HepG2 (cell line): ENCODE results near the gene ZFYVE27. TPM values are rescaled to one million over a fixed set of nuclear protein-coding genes. Genes with fewer than 3 reads are reported as not detected.
A peak's percentile ranks its signal among the peaks of the same experiment; 100 is the strongest.

Experiments
- KDM5A ChIP-seq: fragments of 200-600 bp; sonication (generic); IDR thresholded peaks from 2 replicates; pipeline ENCODE4 v1.7.0; 2018; ENCODE audit warnings: antibody characterized with exemption, mild to moderate bottlenecking, low read length, borderline replicate concordance
- NCOA1 ChIP-seq: sonication (generic); formaldehyde crosslinking; IDR thresholded peaks from 2 replicates; pipeline ENCODE4 v1.9.0; 2021; ENCODE audit warnings: missing genetic modification reagents
- NFE2 ChIP-seq: sonication (generic); formaldehyde crosslinking; IDR thresholded peaks from 2 replicates; pipeline ENCODE4 v1.4.0; 2020; ENCODE audit warnings: missing genetic modification reagents
- ONECUT2 ChIP-seq: sonication (generic); formaldehyde crosslinking; IDR thresholded peaks from 2 replicates; pipeline ENCODE4 v1.4.0; 2020; ENCODE audit warnings: missing genetic modification reagents
- SATB2 ChIP-seq: sonication (generic); formaldehyde crosslinking; IDR thresholded peaks from 2 replicates; pipeline ENCODE4 v1.5.0; 2020; ENCODE audit warnings: missing genetic modification reagents
- ZNF263 ChIP-seq: sonication (generic); formaldehyde crosslinking; IDR thresholded peaks from 2 replicates; pipeline ENCODE4 v1.4.0; 2020; ENCODE audit warnings: missing genetic modification reagents
- ZNF382 ChIP-seq: sonication (generic); formaldehyde crosslinking; IDR thresholded peaks from 2 replicates; pipeline ENCODE4 v1.5.0; 2020; ENCODE audit warnings: missing genetic modification reagents, mild to moderate bottlenecking, borderline replicate concordance
- ZNF44 ChIP-seq: sonication (generic); formaldehyde crosslinking; IDR thresholded peaks from 2 replicates; pipeline ENCODE4 v1.5.1; 2020; ENCODE audit warnings: mild to moderate bottlenecking, missing genetic modification reagents
- ZNF556 ChIP-seq: sonication (generic); formaldehyde crosslinking; IDR thresholded peaks from 2 replicates; pipeline ENCODE4 v1.4.0; 2020; ENCODE audit warnings: mild to moderate bottlenecking, missing genetic modification reagents, borderline replicate concordance
- ZNF619 ChIP-seq: sonication (generic); formaldehyde crosslinking; IDR thresholded peaks from 2 replicates; pipeline ENCODE4 v1.4.0; 2020; ENCODE audit warnings: mild to moderate bottlenecking, missing genetic modification reagents
- ZNF652 ChIP-seq: IDR thresholded peaks from 2 replicates; pipeline ENCODE4 v1.6.1; 2016; ENCODE audit warnings: low read depth, borderline replicate concordance
- ZNF672 ChIP-seq: sonication (generic); formaldehyde crosslinking; IDR thresholded peaks from 2 replicates; pipeline ENCODE4 v1.8.1; 2022; ENCODE audit warnings: missing genetic modification reagents
- ZNF709 ChIP-seq: sonication (generic); formaldehyde crosslinking; IDR thresholded peaks from 2 replicates; pipeline ENCODE4 v1.5.0; 2020; ENCODE audit warnings: mild to moderate bottlenecking, missing genetic modification reagents
- ZNF749 ChIP-seq: sonication (generic); formaldehyde crosslinking; IDR thresholded peaks from 2 replicates; pipeline ENCODE4 v1.8.0; 2022; ENCODE audit warnings: mild to moderate bottlenecking, missing genetic modification reagents, moderate library complexity, borderline replicate concordance
- polyA plus RNA-seq, 8 experiments: library from polyadenylated mRNA; depleted of rRNA in 3 of 8; stranded (reverse) in 7 of 8; unstranded in 1 of 8; fragments of >200 nt; fragmentation: Illumina TruSeq in 4 of 8; extraction: Trizol in 4 of 8; gene quantifications; 2 replicates each; pipeline versions ENCODE4 v1.2.1 to v1.2.3, GENCODE V29; 2011 to 2016; ENCODE audit warnings: low read depth in 4 of 8, missing spikeins in 1 of 8, mixed read lengths in 1 of 8; ENCODE audit not compliant: insufficient read depth in 1 of 8
- total RNA-seq, 5 experiments: library from RNA; depleted of rRNA; stranded (reverse); fragments of >200 nt; fragmentation: Illumina TruSeq; extraction: Trizol; gene quantifications; 2 replicates each; pipeline ENCODE4 v1.2.3, GENCODE V29; 2016; ENCODE audit warnings: low read depth in 1 of 5
- TF ChIP-seq, protein P1 (sequence below): sonication (generic); formaldehyde crosslinking; IDR thresholded peaks from 2 replicates; pipeline ENCODE4 v1.9.0; 2021; ENCODE audit warnings: mild to moderate bottlenecking, missing genetic modification reagents
- TF ChIP-seq, protein P2 (sequence below): sonication (generic); formaldehyde crosslinking; IDR thresholded peaks from 2 replicates; pipeline ENCODE4 v1.4.0; 2020; ENCODE audit warnings: mild to moderate bottlenecking, low read depth, missing genetic modification reagents
- TF ChIP-seq, protein P3 (sequence below): sonication (generic); formaldehyde crosslinking; IDR thresholded peaks from 2 replicates; pipeline ENCODE4 v1.4.0; 2020; ENCODE audit warnings: mild to moderate bottlenecking, missing genetic modification reagents
- TF ChIP-seq, protein P4 (sequence below): sonication (generic); formaldehyde crosslinking; IDR thresholded peaks from 2 replicates; pipeline ENCODE4 v1.4.0; 2020; ENCODE audit warnings: missing genetic modification reagents

The ZFYVE27 gene
- total and polyA plus RNA-seq, 2 of the 13 experiments (the other 11 are each of a cell fraction or from before 2014, with no cell fraction given), result 19.7 to 20.5 TPM

DNA sequence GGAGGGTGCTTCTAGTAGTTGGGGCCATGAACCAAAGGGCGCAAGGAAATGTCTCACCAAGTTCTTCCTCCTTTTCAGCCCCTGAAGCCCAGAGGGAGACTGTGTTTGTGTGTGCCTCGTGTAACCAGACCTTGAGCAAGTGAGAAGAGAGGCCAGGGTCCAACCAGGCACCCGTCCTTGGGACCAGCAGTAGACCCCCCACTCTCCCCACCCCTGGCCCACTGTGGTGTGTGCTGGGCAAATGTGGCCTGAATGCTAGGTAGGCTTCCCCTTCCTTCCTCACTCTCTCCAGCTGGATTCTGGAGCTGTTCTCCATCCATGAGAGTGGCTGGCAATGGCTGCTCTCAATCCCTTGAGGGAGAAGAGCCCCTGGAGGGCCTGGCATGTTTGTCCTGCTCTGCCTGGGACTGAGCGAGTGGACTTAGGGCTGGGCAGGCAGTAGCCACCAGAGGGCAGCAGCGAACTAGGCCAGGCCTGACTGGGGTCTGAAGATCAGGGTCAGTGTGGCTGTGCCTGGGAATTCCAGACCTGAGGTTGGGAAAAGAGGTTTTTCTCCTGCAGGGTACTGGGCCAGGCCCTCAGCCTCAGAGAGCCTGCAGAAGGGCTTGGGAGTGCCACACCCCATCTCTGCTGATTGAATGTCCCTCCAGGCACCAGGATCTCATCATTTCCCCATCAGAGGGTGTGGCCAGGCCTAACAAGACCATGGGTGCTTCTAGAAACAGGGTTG lies 22.4 kb downstream of the ZFYVE27 start (continued):
- TF ChIP-seq ZNF672 (CRISPR knock-in tag), result no peak
- TF ChIP-seq, protein P1, sequence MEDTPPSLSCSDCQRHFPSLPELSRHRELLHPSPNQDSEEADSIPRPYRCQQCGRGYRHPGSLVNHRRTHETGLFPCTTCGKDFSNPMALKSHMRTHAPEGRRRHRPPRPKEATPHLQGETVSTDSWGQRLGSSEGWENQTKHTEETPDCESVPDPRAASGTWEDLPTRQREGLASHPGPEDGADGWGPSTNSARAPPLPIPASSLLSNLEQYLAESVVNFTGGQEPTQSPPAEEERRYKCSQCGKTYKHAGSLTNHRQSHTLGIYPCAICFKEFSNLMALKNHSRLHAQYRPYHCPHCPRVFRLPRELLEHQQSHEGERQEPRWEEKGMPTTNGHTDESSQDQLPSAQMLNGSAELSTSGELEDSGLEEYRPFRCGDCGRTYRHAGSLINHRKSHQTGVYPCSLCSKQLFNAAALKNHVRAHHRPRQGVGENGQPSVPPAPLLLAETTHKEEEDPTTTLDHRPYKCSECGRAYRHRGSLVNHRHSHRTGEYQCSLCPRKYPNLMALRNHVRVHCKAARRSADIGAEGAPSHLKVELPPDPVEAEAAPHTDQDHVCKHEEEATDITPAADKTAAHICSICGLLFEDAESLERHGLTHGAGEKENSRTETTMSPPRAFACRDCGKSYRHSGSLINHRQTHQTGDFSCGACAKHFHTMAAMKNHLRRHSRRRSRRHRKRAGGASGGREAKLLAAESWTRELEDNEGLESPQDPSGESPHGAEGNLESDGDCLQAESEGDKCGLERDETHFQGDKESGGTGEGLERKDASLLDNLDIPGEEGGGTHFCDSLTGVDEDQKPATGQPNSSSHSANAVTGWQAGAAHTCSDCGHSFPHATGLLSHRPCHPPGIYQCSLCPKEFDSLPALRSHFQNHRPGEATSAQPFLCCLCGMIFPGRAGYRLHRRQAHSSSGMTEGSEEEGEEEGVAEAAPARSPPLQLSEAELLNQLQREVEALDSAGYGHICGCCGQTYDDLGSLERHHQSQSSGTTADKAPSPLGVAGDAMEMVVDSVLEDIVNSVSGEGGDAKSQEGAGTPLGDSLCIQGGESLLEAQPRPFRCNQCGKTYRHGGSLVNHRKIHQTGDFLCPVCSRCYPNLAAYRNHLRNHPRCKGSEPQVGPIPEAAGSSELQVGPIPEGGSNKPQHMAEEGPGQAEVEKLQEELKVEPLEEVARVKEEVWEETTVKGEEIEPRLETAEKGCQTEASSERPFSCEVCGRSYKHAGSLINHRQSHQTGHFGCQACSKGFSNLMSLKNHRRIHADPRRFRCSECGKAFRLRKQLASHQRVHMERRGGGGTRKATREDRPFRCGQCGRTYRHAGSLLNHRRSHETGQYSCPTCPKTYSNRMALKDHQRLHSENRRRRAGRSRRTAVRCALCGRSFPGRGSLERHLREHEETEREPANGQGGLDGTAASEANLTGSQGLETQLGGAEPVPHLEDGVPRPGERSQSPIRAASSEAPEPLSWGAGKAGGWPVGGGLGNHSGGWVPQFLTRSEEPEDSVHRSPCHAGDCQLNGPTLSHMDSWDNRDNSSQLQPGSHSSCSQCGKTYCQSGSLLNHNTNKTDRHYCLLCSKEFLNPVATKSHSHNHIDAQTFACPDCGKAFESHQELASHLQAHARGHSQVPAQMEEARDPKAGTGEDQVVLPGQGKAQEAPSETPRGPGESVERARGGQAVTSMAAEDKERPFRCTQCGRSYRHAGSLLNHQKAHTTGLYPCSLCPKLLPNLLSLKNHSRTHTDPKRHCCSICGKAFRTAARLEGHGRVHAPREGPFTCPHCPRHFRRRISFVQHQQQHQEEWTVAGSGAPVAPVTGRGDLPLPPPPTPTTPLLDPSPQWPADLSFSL, result no peak
- no peak for TF ChIP-seq ONECUT2 (CRISPR knock-in tag)
- TF ChIP-seq ZNF382, result no peak
- no peak for TF ChIP-seq ZNF749 (CRISPR knock-in tag)
- TF ChIP-seq, protein P2, sequence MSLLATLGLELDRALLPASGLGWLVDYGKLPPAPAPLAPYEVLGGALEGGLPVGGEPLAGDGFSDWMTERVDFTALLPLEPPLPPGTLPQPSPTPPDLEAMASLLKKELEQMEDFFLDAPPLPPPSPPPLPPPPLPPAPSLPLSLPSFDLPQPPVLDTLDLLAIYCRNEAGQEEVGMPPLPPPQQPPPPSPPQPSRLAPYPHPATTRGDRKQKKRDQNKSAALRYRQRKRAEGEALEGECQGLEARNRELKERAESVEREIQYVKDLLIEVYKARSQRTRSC, result no peak
- no peak for TF ChIP-seq KDM5A
- TF ChIP-seq ZNF556, result 0 out of 2 replicates have a peak, but pooled peaks have one; percentile 66
- TF ChIP-seq NCOA1 (CRISPR knock-in tag), result peak; percentile 54; the same call in 1 of the 2 replicates
- no peak for TF ChIP-seq NFE2 (CRISPR knock-in tag)
- no peak for TF ChIP-seq ZNF652 (CRISPR knock-in tag)
- TF ChIP-seq, protein P3, sequence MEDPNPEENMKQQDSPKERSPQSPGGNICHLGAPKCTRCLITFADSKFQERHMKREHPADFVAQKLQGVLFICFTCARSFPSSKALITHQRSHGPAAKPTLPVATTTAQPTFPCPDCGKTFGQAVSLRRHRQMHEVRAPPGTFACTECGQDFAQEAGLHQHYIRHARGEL (CRISPR knock-in tag), result no peak
- TF ChIP-seq ZNF44 (CRISPR knock-in tag), result no peak
- TF ChIP-seq ZNF619, result no peak
- no peak for TF ChIP-seq SATB2 (CRISPR knock-in tag)
- TF ChIP-seq ZNF709 (CRISPR knock-in tag), result 0 out of 2 replicates have a peak, but pooled peaks have one; percentile 26
- TF ChIP-seq, protein P4, sequence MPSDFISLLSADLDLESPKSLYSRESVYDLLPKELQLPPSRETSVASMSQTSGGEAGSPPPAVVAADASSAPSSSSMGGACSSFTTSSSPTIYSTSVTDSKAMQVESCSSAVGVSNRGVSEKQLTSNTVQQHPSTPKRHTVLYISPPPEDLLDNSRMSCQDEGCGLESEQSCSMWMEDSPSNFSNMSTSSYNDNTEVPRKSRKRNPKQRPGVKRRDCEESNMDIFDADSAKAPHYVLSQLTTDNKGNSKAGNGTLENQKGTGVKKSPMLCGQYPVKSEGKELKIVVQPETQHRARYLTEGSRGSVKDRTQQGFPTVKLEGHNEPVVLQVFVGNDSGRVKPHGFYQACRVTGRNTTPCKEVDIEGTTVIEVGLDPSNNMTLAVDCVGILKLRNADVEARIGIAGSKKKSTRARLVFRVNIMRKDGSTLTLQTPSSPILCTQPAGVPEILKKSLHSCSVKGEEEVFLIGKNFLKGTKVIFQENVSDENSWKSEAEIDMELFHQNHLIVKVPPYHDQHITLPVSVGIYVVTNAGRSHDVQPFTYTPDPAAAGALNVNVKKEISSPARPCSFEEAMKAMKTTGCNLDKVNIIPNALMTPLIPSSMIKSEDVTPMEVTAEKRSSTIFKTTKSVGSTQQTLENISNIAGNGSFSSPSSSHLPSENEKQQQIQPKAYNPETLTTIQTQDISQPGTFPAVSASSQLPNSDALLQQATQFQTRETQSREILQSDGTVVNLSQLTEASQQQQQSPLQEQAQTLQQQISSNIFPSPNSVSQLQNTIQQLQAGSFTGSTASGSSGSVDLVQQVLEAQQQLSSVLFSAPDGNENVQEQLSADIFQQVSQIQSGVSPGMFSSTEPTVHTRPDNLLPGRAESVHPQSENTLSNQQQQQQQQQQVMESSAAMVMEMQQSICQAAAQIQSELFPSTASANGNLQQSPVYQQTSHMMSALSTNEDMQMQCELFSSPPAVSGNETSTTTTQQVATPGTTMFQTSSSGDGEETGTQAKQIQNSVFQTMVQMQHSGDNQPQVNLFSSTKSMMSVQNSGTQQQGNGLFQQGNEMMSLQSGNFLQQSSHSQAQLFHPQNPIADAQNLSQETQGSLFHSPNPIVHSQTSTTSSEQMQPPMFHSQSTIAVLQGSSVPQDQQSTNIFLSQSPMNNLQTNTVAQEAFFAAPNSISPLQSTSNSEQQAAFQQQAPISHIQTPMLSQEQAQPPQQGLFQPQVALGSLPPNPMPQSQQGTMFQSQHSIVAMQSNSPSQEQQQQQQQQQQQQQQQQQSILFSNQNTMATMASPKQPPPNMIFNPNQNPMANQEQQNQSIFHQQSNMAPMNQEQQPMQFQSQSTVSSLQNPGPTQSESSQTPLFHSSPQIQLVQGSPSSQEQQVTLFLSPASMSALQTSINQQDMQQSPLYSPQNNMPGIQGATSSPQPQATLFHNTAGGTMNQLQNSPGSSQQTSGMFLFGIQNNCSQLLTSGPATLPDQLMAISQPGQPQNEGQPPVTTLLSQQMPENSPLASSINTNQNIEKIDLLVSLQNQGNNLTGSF (CRISPR knock-in tag), result no peak
- no peak for TF ChIP-seq ZNF263 (CRISPR knock-in tag)
